GM23338 (cell line): ENCODE measurements around the gene RPTOR. TPM values are rescaled to one million over a fixed set of nuclear protein-coding genes. Genes with fewer than 3 reads are reported as not detected.

Experiments used
- ATAC-seq: fragments of 200-7000 bp; cut with Tn5 transposase; 3 replicates; pipeline ENCODE4 v1.9.1; 2020
- DNase-seq: peaks from one replicate; pipeline ENCODE4 v3.0.0-alpha.2; 2015; ENCODE audit warnings: low spot score
- H2AFZ ChIP-seq: fragments of 200-600 bp; sonication (generic); 2 replicates; pipeline ENCODE4 v1.8.0; 2016; ENCODE audit warnings: antibody characterized with exemption, mild to moderate bottlenecking, moderate library complexity
- H3F3A ChIP-seq: fragments of 200-600 bp; sonication (generic); replicated peaks from 2 replicates; pipeline ENCODE4 v1.8.0; 2017; ENCODE audit warnings: antibody characterized with exemption, mixed run types, low read depth
- H3K27ac ChIP-seq: fragments of 200-600 bp; sonication (generic); 2 replicates; pipeline ENCODE4 v1.6.1; 2016; ENCODE audit warnings: low read depth
- H3K27me3 ChIP-seq: fragments of 200-600 bp; sonication (generic); 2 replicates; pipeline ENCODE4 v1.8.0; 2016; ENCODE audit warnings: mild to moderate bottlenecking, mixed run types, moderate library complexity; ENCODE audit not compliant: insufficient read depth
- H3K36me3 ChIP-seq: fragments of 200-600 bp; sonication (generic); 2 replicates; pipeline ENCODE4 v1.8.0; 2016; ENCODE audit warnings: mild to moderate bottlenecking; ENCODE audit not compliant: insufficient read depth
- H3K4me1 ChIP-seq: fragments of 200-600 bp; sonication (generic); 2 replicates; pipeline ENCODE4 v1.8.0; 2016; ENCODE audit warnings: mild to moderate bottlenecking, moderate library complexity; ENCODE audit not compliant: insufficient read depth
- H3K4me2 ChIP-seq: fragments of 200-600 bp; sonication (generic); 2 replicates; pipeline ENCODE4 v1.7.1; 2017; ENCODE audit warnings: mixed run types
- H3K4me3 ChIP-seq: fragments of 200-600 bp; sonication (generic); 2 replicates; pipeline ENCODE4 v1.6.1; 2016; ENCODE audit warnings: mixed run types
- H3K79me2 ChIP-seq: fragments of 200-600 bp; sonication (generic); replicated peaks from 2 replicates; pipeline ENCODE4 v1.8.0; 2017; ENCODE audit warnings: mild to moderate bottlenecking; ENCODE audit not compliant: insufficient read depth
- H3K9me2 ChIP-seq: fragments of 200-600 bp; sonication (generic); 2 replicates; pipeline ENCODE4 v1.8.0; 2017; ENCODE audit not compliant: insufficient read depth
- H4K20me1 ChIP-seq: fragments of 200-600 bp; sonication (generic); replicated peaks from 2 replicates; pipeline ENCODE4 v1.8.0; 2017; ENCODE audit warnings: mild to moderate bottlenecking; ENCODE audit not compliant: insufficient read depth
- H3K27ac Mint-ChIP-seq: 2 replicates; pipeline ENCODE4 v1.8.0; 2020; ENCODE audit warnings: inconsistent platforms, mild to moderate bottlenecking, moderate library complexity, mixed read lengths
- H3K27me3 Mint-ChIP-seq: 3 replicates; pipeline ENCODE4 v1.8.0; 2022; ENCODE audit warnings: low read depth, mild to moderate bottlenecking, moderate library complexity, mixed read lengths, inconsistent platforms; ENCODE audit not compliant: insufficient read depth, poor library complexity
- H3K36me3 Mint-ChIP-seq: 3 replicates; pipeline ENCODE4 v1.8.0; 2021; ENCODE audit warnings: low read depth, mild to moderate bottlenecking, inconsistent platforms, moderate library complexity, mixed read lengths
- H3K4me1 Mint-ChIP-seq: 3 replicates; pipeline ENCODE4 v1.8.0; 2020; ENCODE audit warnings: mild to moderate bottlenecking, inconsistent platforms, mixed read lengths
- H3K4me3 Mint-ChIP-seq: 3 replicates; pipeline ENCODE4 v1.8.0; 2021; ENCODE audit warnings: moderate library complexity, mild to moderate bottlenecking, inconsistent platforms, mixed read lengths
- H3K9me3 Mint-ChIP-seq: 3 replicates; pipeline ENCODE4 v1.8.0; 2020; ENCODE audit warnings: moderate library complexity, mild to moderate bottlenecking, inconsistent platforms, mixed read lengths
- CREB1 ChIP-seq: fragments of 250-450 bp; sonication (Bioruptor Pico); IDR thresholded peaks from 2 replicates; pipeline ENCODE4 v1.5.0; 2020; ENCODE audit warnings: low read depth, mild to moderate bottlenecking, moderate library complexity
- EZH2 ChIP-seq: fragments of 200-600 bp; sonication (generic); IDR thresholded peaks from one replicate; pipeline ENCODE4 v1.8.0; 2017; ENCODE audit warnings: antibody characterized with exemption, mild to moderate bottlenecking, low read depth; ENCODE audit not compliant: unreplicated experiment
- EZH2phosphoT487 ChIP-seq: fragments of 200-600 bp; sonication (generic); IDR thresholded peaks from one replicate; pipeline ENCODE4 v1.8.1; 2018; ENCODE audit warnings: antibody characterized with exemption; ENCODE audit not compliant: unreplicated experiment
- JUNB ChIP-seq: IDR thresholded peaks from one replicate; pipeline ENCODE4 v1.6.1; 2016; ENCODE audit warnings: antibody characterized with exemption; ENCODE audit not compliant: unreplicated experiment
- NANOG ChIP-seq: IDR thresholded peaks from 2 replicates; pipeline ENCODE4 v1.6.1; 2016; ENCODE audit warnings: antibody characterized with exemption, borderline replicate concordance
- POLR2AphosphoS5 ChIP-seq: IDR thresholded peaks from 2 replicates; pipeline ENCODE4 v1.6.1; 2016; ENCODE audit warnings: antibody characterized with exemption, low read depth
- STAT1 ChIP-seq: IDR thresholded peaks from one replicate; pipeline ENCODE4 v1.6.1; 2016; ENCODE audit warnings: antibody characterized with exemption; ENCODE audit not compliant: unreplicated experiment
- ZNF114 ChIP-seq: fragments of 250-450 bp; sonication (Bioruptor Pico); IDR thresholded peaks from 2 replicates; pipeline ENCODE4 v1.5.0; 2020; ENCODE audit warnings: mild to moderate bottlenecking, moderate library complexity
- ZNF331 ChIP-seq: fragments of 250-450 bp; sonication (Bioruptor Pico); IDR thresholded peaks from 2 replicates; pipeline ENCODE4 v1.5.0; 2020; ENCODE audit warnings: low read depth, mild to moderate bottlenecking, moderate library complexity
- polyA plus RNA-seq: library from polyadenylated mRNA; unstranded; fragments of >200 nt; fragmentation: Nextera tagmentation; extraction: Ambion mirVana; gene quantifications from 2 replicates; pipeline ENCODE4 v1.2.1, GENCODE V29; 2016
- total RNA-seq: library from RNA; depleted of rRNA; stranded (reverse); fragments of >200 nt; shearing (Covaris generic); gene quantifications from 2 replicates; pipeline ENCODE4 v1.2.3, GENCODE V29; 2014
- TF ChIP-seq, protein P1 (sequence below): IDR thresholded peaks from 2 replicates; pipeline ENCODE4 v1.6.1; 2016; ENCODE audit warnings: antibody characterized with exemption
- TF ChIP-seq, protein P2 (sequence below), 2 experiments: fragments of 200-600 bp in 1 of 2; sonication (generic) in 1 of 2; conservative IDR thresholded peaks; 2 replicates each; pipeline versions ENCODE4 v1.5.1 to v1.6.1; 2016 to 2017; ENCODE audit warnings: antibody characterized with exemption in 2 of 2, low read depth in 2 of 2, mild to moderate bottlenecking in 2 of 2, moderate library complexity in 1 of 2
- TF ChIP-seq, protein P3 (sequence below): fragments of 250-450 bp; sonication (Bioruptor Pico); IDR thresholded peaks from 2 replicates; pipeline ENCODE4 v1.5.0; 2020; ENCODE audit warnings: mild to moderate bottlenecking, moderate library complexity
- TF ChIP-seq, protein P4 (sequence below): IDR thresholded peaks from one replicate; pipeline ENCODE4 v1.6.1; 2018; ENCODE audit warnings: antibody characterized with exemption; ENCODE audit not compliant: unreplicated experiment

Gene RPTOR
- total and polyA plus RNA-seq, 2 experiments from 2014 or later: 9.5 to 38.0 TPM

DNA sequence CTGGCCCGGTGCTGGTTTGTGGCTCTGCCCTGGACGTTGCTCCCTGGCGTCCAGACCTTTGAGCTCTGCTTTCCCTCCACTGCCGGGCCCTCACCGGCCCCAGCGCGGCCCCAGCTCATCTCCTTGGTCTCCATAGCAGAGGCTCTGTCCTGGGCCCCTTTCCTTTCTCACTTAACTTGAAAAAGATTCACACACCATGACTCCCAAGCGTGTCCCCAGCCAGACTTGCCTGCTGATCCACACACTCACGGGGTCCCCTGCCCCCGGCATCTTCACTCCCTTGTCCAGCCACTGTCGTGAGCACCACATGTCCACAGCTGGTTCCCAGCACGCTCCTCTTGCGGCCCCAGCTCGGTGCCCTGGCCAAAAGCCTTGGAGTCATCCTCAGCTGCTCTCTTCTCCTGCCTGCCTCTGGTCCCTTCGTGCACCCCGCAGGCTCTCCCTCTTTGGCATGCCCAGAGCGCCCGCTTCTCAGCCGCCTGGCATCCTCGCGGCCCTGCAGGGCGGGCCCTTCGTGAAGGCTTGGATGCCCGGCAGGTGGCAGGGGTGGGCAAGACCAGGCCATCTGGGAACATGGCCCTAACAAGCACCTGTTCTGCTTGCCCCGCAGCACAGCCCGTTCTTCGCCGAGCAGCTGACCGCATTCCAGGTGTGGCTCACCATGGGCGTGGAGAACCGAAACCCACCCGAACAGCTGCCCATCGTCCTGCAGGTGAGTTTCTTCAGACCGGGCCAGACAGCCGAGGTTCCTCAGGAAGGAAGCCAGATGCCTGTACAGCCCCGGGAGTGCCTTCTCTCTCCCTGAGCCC lies 301.4 kb downstream of the RPTOR start:
- no peaks in the 10 kb centered on the region for H3K79me2 ChIP-seq
- H2AFZ ChIP-seq: no peak overlapping the region
- Mint-ChIP-seq H3K36me3 (peaks cover 12% of the 10 kb centered on the region), H3K9me3 (no peaks in the 10 kb centered on the region; the same call in 2 of the 3 replicates), H3K27ac (peak overlapping the region; percentile 76), H3K27me3 (peaks cover 8% of the 10 kb centered on the region), H3K4me1 (peaks cover 22% of the 10 kb centered on the region), H3K4me3 (no peak overlapping the region)
- H3K27ac ChIP-seq: no peak overlapping the region
- DNase-seq (no peak), ATAC-seq (peak; percentile 24)
- no peaks in the 10 kb centered on the region for H3K9me2 ChIP-seq
- TF ChIP-seq CREB1 (CRISPR knock-in tag) (no peak), JUNB (no peak), POLR2AphosphoS5 (no peak), NANOG (no peak), EZH2phosphoT487 (no peak), ZNF114 (CRISPR knock-in tag) (no peak), ZNF331 (CRISPR knock-in tag) (no peak), EZH2 (no peak), STAT1 (no peak)
- TF ChIP-seq, protein P1, sequence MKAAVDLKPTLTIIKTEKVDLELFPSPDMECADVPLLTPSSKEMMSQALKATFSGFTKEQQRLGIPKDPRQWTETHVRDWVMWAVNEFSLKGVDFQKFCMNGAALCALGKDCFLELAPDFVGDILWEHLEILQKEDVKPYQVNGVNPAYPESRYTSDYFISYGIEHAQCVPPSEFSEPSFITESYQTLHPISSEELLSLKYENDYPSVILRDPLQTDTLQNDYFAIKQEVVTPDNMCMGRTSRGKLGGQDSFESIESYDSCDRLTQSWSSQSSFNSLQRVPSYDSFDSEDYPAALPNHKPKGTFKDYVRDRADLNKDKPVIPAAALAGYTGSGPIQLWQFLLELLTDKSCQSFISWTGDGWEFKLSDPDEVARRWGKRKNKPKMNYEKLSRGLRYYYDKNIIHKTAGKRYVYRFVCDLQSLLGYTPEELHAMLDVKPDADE: no peak
- TF ChIP-seq, protein P2, sequence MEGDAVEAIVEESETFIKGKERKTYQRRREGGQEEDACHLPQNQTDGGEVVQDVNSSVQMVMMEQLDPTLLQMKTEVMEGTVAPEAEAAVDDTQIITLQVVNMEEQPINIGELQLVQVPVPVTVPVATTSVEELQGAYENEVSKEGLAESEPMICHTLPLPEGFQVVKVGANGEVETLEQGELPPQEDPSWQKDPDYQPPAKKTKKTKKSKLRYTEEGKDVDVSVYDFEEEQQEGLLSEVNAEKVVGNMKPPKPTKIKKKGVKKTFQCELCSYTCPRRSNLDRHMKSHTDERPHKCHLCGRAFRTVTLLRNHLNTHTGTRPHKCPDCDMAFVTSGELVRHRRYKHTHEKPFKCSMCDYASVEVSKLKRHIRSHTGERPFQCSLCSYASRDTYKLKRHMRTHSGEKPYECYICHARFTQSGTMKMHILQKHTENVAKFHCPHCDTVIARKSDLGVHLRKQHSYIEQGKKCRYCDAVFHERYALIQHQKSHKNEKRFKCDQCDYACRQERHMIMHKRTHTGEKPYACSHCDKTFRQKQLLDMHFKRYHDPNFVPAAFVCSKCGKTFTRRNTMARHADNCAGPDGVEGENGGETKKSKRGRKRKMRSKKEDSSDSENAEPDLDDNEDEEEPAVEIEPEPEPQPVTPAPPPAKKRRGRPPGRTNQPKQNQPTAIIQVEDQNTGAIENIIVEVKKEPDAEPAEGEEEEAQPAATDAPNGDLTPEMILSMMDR (conservative IDR thresholded peaks at IDR 0.05; ENCODE audit: low read depth in 2 of 2): no peak
- TF ChIP-seq, protein P3, sequence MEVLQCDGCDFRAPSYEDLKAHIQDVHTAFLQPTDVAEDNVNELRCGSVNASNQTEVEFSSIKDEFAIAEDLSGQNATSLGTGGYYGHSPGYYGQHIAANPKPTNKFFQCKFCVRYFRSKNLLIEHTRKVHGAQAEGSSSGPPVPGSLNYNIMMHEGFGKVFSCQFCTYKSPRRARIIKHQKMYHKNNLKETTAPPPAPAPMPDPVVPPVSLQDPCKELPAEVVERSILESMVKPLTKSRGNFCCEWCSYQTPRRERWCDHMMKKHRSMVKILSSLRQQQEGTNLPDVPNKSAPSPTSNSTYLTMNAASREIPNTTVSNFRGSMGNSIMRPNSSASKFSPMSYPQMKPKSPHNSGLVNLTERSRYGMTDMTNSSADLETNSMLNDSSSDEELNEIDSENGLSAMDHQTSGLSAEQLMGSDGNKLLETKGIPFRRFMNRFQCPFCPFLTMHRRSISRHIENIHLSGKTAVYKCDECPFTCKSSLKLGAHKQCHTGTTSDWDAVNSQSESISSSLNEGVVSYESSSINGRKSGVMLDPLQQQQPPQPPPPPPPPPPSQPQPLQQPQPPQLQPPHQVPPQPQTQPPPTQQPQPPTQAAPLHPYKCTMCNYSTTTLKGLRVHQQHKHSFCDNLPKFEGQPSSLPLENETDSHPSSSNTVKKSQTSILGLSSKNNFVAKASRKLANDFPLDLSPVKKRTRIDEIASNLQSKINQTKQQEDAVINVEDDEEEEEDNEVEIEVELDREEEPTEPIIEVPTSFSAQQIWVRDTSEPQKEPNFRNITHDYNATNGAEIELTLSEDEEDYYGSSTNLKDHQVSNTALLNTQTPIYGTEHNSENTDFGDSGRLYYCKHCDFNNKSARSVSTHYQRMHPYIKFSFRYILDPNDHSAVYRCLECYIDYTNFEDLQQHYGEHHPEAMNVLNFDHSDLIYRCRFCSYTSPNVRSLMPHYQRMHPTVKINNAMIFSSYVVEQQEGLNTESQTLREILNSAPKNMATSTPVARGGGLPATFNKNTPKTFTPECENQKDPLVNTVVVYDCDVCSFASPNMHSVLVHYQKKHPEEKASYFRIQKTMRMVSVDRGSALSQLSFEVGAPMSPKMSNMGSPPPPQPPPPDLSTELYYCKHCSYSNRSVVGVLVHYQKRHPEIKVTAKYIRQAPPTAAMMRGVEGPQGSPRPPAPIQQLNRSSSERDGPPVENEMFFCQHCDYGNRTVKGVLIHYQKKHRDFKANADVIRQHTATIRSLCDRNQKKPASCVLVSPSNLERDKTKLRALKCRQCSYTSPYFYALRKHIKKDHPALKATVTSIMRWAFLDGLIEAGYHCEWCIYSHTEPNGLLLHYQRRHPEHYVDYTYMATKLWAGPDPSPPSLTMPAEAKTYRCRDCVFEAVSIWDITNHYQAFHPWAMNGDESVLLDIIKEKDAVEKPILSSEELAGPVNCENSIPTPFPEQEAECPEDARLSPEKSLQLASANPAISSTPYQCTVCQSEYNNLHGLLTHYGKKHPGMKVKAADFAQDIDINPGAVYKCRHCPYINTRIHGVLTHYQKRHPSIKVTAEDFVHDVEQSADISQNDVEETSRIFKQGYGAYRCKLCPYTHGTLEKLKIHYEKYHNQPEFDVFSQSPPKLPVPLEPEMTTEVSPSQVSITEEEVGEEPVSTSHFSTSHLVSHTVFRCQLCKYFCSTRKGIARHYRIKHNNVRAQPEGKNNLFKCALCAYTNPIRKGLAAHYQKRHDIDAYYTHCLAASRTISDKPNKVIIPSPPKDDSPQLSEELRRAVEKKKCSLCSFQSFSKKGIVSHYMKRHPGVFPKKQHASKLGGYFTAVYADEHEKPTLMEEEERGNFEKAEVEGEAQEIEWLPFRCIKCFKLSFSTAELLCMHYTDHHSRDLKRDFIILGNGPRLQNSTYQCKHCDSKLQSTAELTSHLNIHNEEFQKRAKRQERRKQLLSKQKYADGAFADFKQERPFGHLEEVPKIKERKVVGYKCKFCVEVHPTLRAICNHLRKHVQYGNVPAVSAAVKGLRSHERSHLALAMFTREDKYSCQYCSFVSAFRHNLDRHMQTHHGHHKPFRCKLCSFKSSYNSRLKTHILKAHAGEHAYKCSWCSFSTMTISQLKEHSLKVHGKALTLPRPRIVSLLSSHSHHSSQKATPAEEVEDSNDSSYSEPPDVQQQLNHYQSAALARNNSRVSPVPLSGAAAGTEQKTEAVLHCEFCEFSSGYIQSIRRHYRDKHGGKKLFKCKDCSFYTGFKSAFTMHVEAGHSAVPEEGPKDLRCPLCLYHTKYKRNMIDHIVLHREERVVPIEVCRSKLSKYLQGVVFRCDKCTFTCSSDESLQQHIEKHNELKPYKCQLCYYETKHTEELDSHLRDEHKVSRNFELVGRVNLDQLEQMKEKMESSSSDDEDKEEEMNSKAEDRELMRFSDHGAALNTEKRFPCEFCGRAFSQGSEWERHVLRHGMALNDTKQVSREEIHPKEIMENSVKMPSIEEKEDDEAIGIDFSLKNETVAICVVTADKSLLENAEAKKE (CRISPR knock-in tag): no peak
- TF ChIP-seq, protein P4, sequence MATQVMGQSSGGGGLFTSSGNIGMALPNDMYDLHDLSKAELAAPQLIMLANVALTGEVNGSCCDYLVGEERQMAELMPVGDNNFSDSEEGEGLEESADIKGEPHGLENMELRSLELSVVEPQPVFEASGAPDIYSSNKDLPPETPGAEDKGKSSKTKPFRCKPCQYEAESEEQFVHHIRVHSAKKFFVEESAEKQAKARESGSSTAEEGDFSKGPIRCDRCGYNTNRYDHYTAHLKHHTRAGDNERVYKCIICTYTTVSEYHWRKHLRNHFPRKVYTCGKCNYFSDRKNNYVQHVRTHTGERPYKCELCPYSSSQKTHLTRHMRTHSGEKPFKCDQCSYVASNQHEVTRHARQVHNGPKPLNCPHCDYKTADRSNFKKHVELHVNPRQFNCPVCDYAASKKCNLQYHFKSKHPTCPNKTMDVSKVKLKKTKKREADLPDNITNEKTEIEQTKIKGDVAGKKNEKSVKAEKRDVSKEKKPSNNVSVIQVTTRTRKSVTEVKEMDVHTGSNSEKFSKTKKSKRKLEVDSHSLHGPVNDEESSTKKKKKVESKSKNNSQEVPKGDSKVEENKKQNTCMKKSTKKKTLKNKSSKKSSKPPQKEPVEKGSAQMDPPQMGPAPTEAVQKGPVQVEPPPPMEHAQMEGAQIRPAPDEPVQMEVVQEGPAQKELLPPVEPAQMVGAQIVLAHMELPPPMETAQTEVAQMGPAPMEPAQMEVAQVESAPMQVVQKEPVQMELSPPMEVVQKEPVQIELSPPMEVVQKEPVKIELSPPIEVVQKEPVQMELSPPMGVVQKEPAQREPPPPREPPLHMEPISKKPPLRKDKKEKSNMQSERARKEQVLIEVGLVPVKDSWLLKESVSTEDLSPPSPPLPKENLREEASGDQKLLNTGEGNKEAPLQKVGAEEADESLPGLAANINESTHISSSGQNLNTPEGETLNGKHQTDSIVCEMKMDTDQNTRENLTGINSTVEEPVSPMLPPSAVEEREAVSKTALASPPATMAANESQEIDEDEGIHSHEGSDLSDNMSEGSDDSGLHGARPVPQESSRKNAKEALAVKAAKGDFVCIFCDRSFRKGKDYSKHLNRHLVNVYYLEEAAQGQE: no peak
- H4K20me1 ChIP-seq: no peaks in the 10 kb centered on the region; the same call in 1 of the 2 replicates
- no peak overlapping the region for H3K4me2 ChIP-seq
- H3K4me3 ChIP-seq: no peak overlapping the region
- no peaks in the 10 kb centered on the region for H3K4me1 ChIP-seq
- no peaks in the 10 kb centered on the region for H3F3A ChIP-seq
- H3K36me3 ChIP-seq: no peaks in the 10 kb centered on the region
- no peaks in the 10 kb centered on the region for H3K27me3 ChIP-seq
